ENCODE measurements around the gene ALDH1A2. TPM values are rescaled to one million over a fixed set of nuclear protein-coding genes. Genes with fewer than 3 reads are reported as not detected.
"Not testable (repeated sequence)": the region's sequence is repeated elsewhere in the genome, so short reads cannot be mapped to it uniquely, and the experiment has no call there.

Gene ALDH1A2
- total RNA-seq = 24.6 and 34.5 TPM in 2 replicates

GRCh38 chr15:58065445-58066041 lies at the start of gene ALDH1A2:
Gene ALDH1A2, minus strand, starts transcription at chr15:58065711. Its CDS starts 61 bp downstream, at chr15:58065650.
- DNase-seq (ENCODE audit: low read depth in 2 of 2) = peak in 1 of 2 donors; percentile 82

- no peak for DNase-seq (ENCODE audit: low read depth in 2 of 2)
Measured at GRCh38 chr15:58114812-58115211, 49.3 kb upstream of the ALDH1A2 start.

GRCh38 chr15:58114388-58114787 lies 48.9 kb upstream of the ALDH1A2 start:
- no peak for DNase-seq (ENCODE audit: low read depth in 2 of 2)

GRCh38 chr15:58113358-58113757 lies 47.8 kb upstream of the ALDH1A2 start:
- DNase-seq (ENCODE audit: low read depth in 2 of 2) = not testable (repeated sequence)

GRCh38 chr15:58111718-58112104 lies 46.2 kb upstream of the ALDH1A2 start:
- no peak for DNase-seq (ENCODE audit: low read depth in 2 of 2)

GRCh38 chr15:58110999-58111717 lies 45.6 kb upstream of the ALDH1A2 start:
- DNase-seq (ENCODE audit: low read depth in 2 of 2) = no peak

GRCh38 chr15:58109419-58109818 lies 43.9 kb upstream of the ALDH1A2 start:
- no peak for DNase-seq (ENCODE audit: low read depth in 2 of 2)

GRCh38 chr15:58108117-58108516 lies 42.6 kb upstream of the ALDH1A2 start:
- DNase-seq (ENCODE audit: low read depth in 2 of 2) = no peak

GRCh38 chr15:58103482-58103881 lies 38.0 kb upstream of the ALDH1A2 start:
- DNase-seq (ENCODE audit: low read depth in 2 of 2) = no peak

- no peak for DNase-seq (ENCODE audit: low read depth in 2 of 2)
Measured at GRCh38 chr15:58096529-58097084, 31.1 kb upstream of the ALDH1A2 start.

GRCh38 chr15:58095415-58095814 lies 29.9 kb upstream of the ALDH1A2 start:
- DNase-seq (ENCODE audit: low read depth in 2 of 2) = no peak

GRCh38 chr15:58087871-58088270 lies 22.4 kb upstream of the ALDH1A2 start:
- DNase-seq (ENCODE audit: low read depth in 2 of 2) = no peak

- DNase-seq (ENCODE audit: low read depth in 2 of 2) = no peak
Measured at GRCh38 chr15:58086491-58086890, 21.0 kb upstream of the ALDH1A2 start.

GRCh38 chr15:58083526-58083925 lies 18.0 kb upstream of the ALDH1A2 start:
- no peak for DNase-seq (ENCODE audit: low read depth in 2 of 2)

- no peak for DNase-seq (ENCODE audit: low read depth in 2 of 2)
Measured at GRCh38 chr15:58081891-58082290, 16.4 kb upstream of the ALDH1A2 start.

- DNase-seq (ENCODE audit: low read depth in 2 of 2) = no peak
Measured at GRCh38 chr15:58081456-58081855, 15.9 kb upstream of the ALDH1A2 start.

GRCh38 chr15:58080959-58081358 lies 15.4 kb upstream of the ALDH1A2 start:
- not testable (repeated sequence) for DNase-seq (ENCODE audit: low read depth in 2 of 2)

GRCh38 chr15:58080398-58080797 lies 14.9 kb upstream of the ALDH1A2 start:
- no peak for DNase-seq (ENCODE audit: low read depth in 2 of 2)

GRCh38 chr15:58078591-58078990 lies 13.1 kb upstream of the ALDH1A2 start:
- DNase-seq (ENCODE audit: low read depth in 2 of 2) = no peak

GRCh38 chr15:58077427-58077826 lies 11.9 kb upstream of the ALDH1A2 start:
- DNase-seq (ENCODE audit: low read depth in 2 of 2) = peak; percentile 13 to 50

- no peak for DNase-seq (ENCODE audit: low read depth in 2 of 2)
Measured at GRCh38 chr15:58074452-58074851, 8.9 kb upstream of the ALDH1A2 start.

GRCh38 chr15:58070801-58071418 lies 5.4 kb upstream of the ALDH1A2 start:
- DNase-seq (ENCODE audit: low read depth in 2 of 2) = peak; percentile 68 to 84
